HepG2 (cell line): ENCODE results near the gene EPHX1.

Experiments used
- CTCF ChIP-seq: sonication (generic); formaldehyde crosslinking; IDR thresholded peaks from 2 replicates; pipeline ENCODE4 v1.5.0; 2020; ENCODE audit warnings: mild to moderate bottlenecking, missing genetic modification reagents, moderate library complexity
- HDAC2 ChIP-seq: sonication (generic); formaldehyde crosslinking; IDR thresholded peaks from 2 replicates; pipeline ENCODE4 v1.4.0; 2020; ENCODE audit warnings: missing genetic modification reagents
- MED8 ChIP-seq: sonication (generic); formaldehyde crosslinking; IDR thresholded peaks from 2 replicates; pipeline ENCODE4 v1.8.1; 2023; ENCODE audit warnings: mild to moderate bottlenecking, missing genetic modification reagents; ENCODE audit not compliant: insufficient replicate concordance
- TFE3 ChIP-seq: IDR thresholded peaks from 2 replicates; pipeline ENCODE4 v1.6.1; 2016
- ZFP37 ChIP-seq: sonication (generic); formaldehyde crosslinking; IDR thresholded peaks from 2 replicates; pipeline ENCODE4 v1.4.0; 2020; ENCODE audit warnings: missing genetic modification reagents, borderline replicate concordance
- ZFP41 ChIP-seq: sonication (generic); formaldehyde crosslinking; IDR thresholded peaks from 2 replicates; pipeline ENCODE4 v1.4.0; 2020; ENCODE audit warnings: mild to moderate bottlenecking, missing genetic modification reagents, borderline replicate concordance
- ZNF652 ChIP-seq: IDR thresholded peaks from 2 replicates; pipeline ENCODE4 v1.6.1; 2016; ENCODE audit warnings: low read depth, borderline replicate concordance

GRCh38 chr1:225842788-225843425 is 33.0 kb downstream of the EPHX1 start:
- TF ChIP-seq CTCF (CRISPR knock-in tag) = no peak
- TF ChIP-seq TFE3 (CRISPR knock-in tag) = no peak
- TF ChIP-seq ZFP37 (CRISPR knock-in tag) = no peak
- no peak for TF ChIP-seq ZFP41 (CRISPR knock-in tag)
- TF ChIP-seq HDAC2 = no peak
- TF ChIP-seq ZNF652 (CRISPR knock-in tag) = no peak
- no peak for TF ChIP-seq MED8
